ENCODE measurements around the gene BNIPL. TPM values are rescaled to one million over a fixed set of nuclear protein-coding genes. Genes with fewer than 3 reads are reported as not detected.
A peak's percentile ranks its signal among the peaks of the same experiment; 100 is the strongest.

BNIPL gene
- total and polyA plus RNA-seq, 2 of the 4 experiments (the other 2 are of a cell fraction): under 0.01 to 0.38 TPM

GRCh38 chr1:151007853-151008243, 28.5 kb upstream of the BNIPL start:
- no peaks in the 10 kb centered on the region for H3K27me3 ChIP-seq (ENCODE audit: control insufficient read depth, insufficient read depth, low read length)
- no peak overlapping the region for H2BK20ac ChIP-seq (ENCODE audit: low read depth, low read length)
- POLR2A ChIA-PET (ENCODE audit: unreplicated experiment): interaction anchor here (0.5 kb wide), 1 partner anchor 429 kb away, joined by 3 read pairs; no protein-coding TSS in a partner anchor
- peaks cover 16 to 47% of the 10 kb centered on the region in 2 experiments for H3K79me1 ChIP-seq (ENCODE audit: low read depth in 1 of 2, low read length in 2 of 2)
- H3K14ac ChIP-seq (replicated peaks; ENCODE audit: low read depth, low read length): peak overlapping the region; percentile 82
- H3K9me3 ChIP-seq (ENCODE audit: control insufficient read depth, insufficient read depth, low read length): no peaks in the 10 kb centered on the region
- H2BK15ac ChIP-seq (ENCODE audit: low read depth, low read length): peak overlapping the region; percentile 3; the same call in 1 of the 3 replicates
- peak overlapping the region; percentile 98 for H2AFZ ChIP-seq (replicated peaks; ENCODE audit: low read length, poor library complexity)
- dilution Hi-C loops (cut with HindIII; ENCODE audit: low sequenced_read_pairs, unreplicated experiment): no loop called here
- WGBS, 2 experiments (ENCODE audit: extremely low coverage in 2 of 2, insufficient read length in 1 of 2): no CpG with 5 or more reads among the region's 4 CpGs
- CTCF ChIA-PET: no interaction called here
- H3K18ac ChIP-seq (ENCODE audit: low read depth, low read length): peak overlapping the region; percentile 25; the same call in 1 of the 2 replicates
- H2AK5ac ChIP-seq (ENCODE audit: low read depth, low read length): no peak overlapping the region
- H3K36me3 ChIP-seq (ENCODE audit: control insufficient read depth, insufficient read depth, low read length): no peaks in the 10 kb centered on the region
- H4K91ac ChIP-seq (ENCODE audit: insufficient read depth, low read depth, low read length): no peak overlapping the region
- H4K5ac ChIP-seq (ENCODE audit: low read depth, low read length): peak overlapping the region; percentile 71; the same call in 1 of the 2 replicates
- no TSS peak for BruUV-seq (replicated peaks)
- H3K9me1 ChIP-seq (ENCODE audit: insufficient read depth, low read length): peaks cover 11% of the 10 kb centered on the region
- H3K4me2 ChIP-seq (ENCODE audit: low read depth, low read length): peak overlapping the region; percentile 90
- peak overlapping the region; percentile 50; the same call in 1 of the 2 replicates for H3K23ac ChIP-seq (ENCODE audit: low read depth, low read length)
- peak overlapping the region; percentile 48 for H2BK5ac ChIP-seq (ENCODE audit: low read depth, low read length, poor library complexity, severe bottlenecking)
- H2BK120ac ChIP-seq (ENCODE audit: low read depth, low read length): 0 out of 2 replicates have a peak overlapping the region, but pooled peaks have one; percentile 21
- no peaks in the 10 kb centered on the region for H4K20me1 ChIP-seq (ENCODE audit: insufficient read depth, low read length)
- no peak overlapping the region for H3K27ac ChIP-seq (ENCODE audit: insufficient read depth, low read length)
- intact Hi-C loops (cut with micrococcal nuclease): loop anchor here (5.0 to 10.0 kb wide), 2 partner anchors 54 to 443 kb away; partner anchors contain the start of gene MLLT11
- no peak for DNase-seq
- peak overlapping the region; percentile 33; the same call in 1 of the 2 replicates for H3K4me3 ChIP-seq (ENCODE audit: insufficient read depth, low read depth, low read length)
- no peak for ATAC-seq (ENCODE audit: low read depth)
- peak overlapping the region; percentile 73 to 74 for H4K8ac ChIP-seq (ENCODE audit: low read depth in 2 of 2, low read length in 2 of 2)
- no peak overlapping the region for H2AK9ac ChIP-seq (replicated peaks; ENCODE audit: low read depth, low read length, poor library complexity)
- in situ Hi-C loops (cut with MboI; ENCODE audit: low sequenced_read_pairs): no loop called here
- peak overlapping the region; percentile 14; the same call in 1 of the 2 replicates for H3K9ac ChIP-seq (ENCODE audit: low read depth, low read length)
- H3K4ac ChIP-seq (ENCODE audit: low read depth, low read length): peak overlapping the region; percentile 18; the same call in 1 of the 2 replicates
- TF ChIP-seq RAD21 (IDR thresholded peaks at IDR 0.05; ENCODE audit: low read length) (no peak), CHD1 (IDR thresholded peaks at IDR 0.05; ENCODE audit: low read depth, low read length) (0 out of 2 replicates have a peak, but pooled peaks have one; percentile 37)
- H3K56ac ChIP-seq (ENCODE audit: extremely low read depth, insufficient read depth, low read length): no peak overlapping the region
- H3K4me1 ChIP-seq (ENCODE audit: control insufficient read depth, insufficient read depth, low read length): peaks cover 4% of the 10 kb centered on the region; the same call in 1 of the 2 replicates
